ENCODE data around the gene PTPRT. TPM values are rescaled to one million over a fixed set of nuclear protein-coding genes. Genes with fewer than 3 reads are reported as not detected.

The PTPRT gene
- total and polyA plus RNA-seq, 2 of the 13 experiments (the other 11 are each of a cell fraction or from before 2014, with no cell fraction given), result under 0.01 to 0.09 TPM

DNA sequence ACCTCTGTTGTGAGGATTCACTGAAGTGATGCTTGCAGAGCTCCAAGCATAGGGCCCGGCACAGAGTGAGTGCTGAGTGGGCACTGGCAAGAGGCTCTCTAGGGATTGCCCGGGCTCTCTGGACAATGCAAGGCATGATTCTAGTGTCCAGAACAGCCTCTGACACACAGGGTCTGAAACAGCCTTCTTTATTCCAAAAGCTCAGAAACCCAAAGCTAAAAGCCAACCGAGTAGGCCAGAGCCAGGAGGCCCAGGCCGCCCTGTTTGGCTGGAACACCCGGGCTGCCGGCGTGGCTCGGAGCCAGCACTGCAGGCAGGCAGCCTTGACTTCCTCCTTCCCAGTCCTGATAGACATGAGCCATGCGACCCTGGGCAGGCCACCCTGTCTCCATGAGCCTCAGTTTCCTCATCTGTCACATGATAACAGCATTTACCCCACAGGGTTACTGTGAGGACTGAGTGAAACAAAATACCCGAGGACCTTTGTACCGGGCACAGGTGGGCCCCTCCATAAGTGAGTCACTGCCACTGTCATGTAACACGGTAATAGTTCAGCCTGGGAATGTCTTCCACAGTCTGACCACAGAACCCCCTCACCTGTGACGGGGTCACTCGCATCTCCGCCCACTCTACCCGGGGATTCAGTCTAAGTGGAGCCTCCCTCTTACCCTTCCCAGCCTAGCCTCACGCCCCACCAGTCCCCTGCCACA, 51.5 kb downstream of the PTPRT start (continued):
- TF ChIP-seq, protein P1, sequence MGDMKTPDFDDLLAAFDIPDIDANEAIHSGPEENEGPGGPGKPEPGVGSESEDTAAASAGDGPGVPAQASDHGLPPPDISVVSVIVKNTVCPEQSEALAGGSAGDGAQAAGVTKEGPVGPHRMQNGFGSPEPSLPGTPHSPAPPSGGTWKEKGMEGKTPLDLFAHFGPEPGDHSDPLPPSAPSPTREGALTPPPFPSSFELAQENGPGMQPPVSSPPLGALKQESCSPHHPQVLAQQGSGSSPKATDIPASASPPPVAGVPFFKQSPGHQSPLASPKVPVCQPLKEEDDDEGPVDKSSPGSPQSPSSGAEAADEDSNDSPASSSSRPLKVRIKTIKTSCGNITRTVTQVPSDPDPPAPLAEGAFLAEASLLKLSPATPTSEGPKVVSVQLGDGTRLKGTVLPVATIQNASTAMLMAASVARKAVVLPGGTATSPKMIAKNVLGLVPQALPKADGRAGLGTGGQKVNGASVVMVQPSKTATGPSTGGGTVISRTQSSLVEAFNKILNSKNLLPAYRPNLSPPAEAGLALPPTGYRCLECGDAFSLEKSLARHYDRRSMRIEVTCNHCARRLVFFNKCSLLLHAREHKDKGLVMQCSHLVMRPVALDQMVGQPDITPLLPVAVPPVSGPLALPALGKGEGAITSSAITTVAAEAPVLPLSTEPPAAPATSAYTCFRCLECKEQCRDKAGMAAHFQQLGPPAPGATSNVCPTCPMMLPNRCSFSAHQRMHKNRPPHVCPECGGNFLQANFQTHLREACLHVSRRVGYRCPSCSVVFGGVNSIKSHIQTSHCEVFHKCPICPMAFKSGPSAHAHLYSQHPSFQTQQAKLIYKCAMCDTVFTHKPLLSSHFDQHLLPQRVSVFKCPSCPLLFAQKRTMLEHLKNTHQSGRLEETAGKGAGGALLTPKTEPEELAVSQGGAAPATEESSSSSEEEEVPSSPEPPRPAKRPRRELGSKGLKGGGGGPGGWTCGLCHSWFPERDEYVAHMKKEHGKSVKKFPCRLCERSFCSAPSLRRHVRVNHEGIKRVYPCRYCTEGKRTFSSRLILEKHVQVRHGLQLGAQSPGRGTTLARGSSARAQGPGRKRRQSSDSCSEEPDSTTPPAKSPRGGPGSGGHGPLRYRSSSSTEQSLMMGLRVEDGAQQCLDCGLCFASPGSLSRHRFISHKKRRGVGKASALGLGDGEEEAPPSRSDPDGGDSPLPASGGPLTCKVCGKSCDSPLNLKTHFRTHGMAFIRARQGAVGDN (CRISPR knock-in tag; IDR thresholded peaks at IDR 0.05), result peak; percentile 19; the same call in 1 of the 2 replicates
- TF ChIP-seq IKZF4 (CRISPR knock-in tag; IDR thresholded peaks at IDR 0.05; ENCODE audit: borderline replicate concordance, low read depth, not compliant biosample characterization) (no peak), ZNF766 (CRISPR knock-in tag; IDR thresholded peaks at IDR 0.05; ENCODE audit: borderline replicate concordance) (no peak), ZNF484 (CRISPR knock-in tag; IDR thresholded peaks at IDR 0.05; ENCODE audit: borderline replicate concordance, low read depth) (no peak), HHEX (CRISPR knock-in tag; IDR thresholded peaks at IDR 0.05) (no peak), ZBTB21 (CRISPR knock-in tag; IDR thresholded peaks at IDR 0.05) (no peak), ELF1 (CRISPR knock-in tag; IDR thresholded peaks at IDR 0.05) (no peak), KDM3A (CRISPR knock-in tag; IDR thresholded peaks at IDR 0.05; ENCODE audit: low read depth) (no peak), ZBTB7A (CRISPR knock-in tag; IDR thresholded peaks at IDR 0.05) (no peak), ZMYM4 (CRISPR knock-in tag; IDR thresholded peaks at IDR 0.05) (no peak), ZNF879 (CRISPR knock-in tag; IDR thresholded peaks at IDR 0.05) (no peak), ZNF598 (CRISPR knock-in tag; IDR thresholded peaks at IDR 0.05; ENCODE audit: borderline replicate concordance) (no peak), JUNB (CRISPR knock-in tag; IDR thresholded peaks at IDR 0.05; ENCODE audit: borderline replicate concordance) (no peak), SALL2 (CRISPR knock-in tag; IDR thresholded peaks at IDR 0.05) (no peak), FOXJ3 (CRISPR knock-in tag; IDR thresholded peaks at IDR 0.05; ENCODE audit: borderline replicate concordance) (no peak)
- TF ChIP-seq, protein P2, sequence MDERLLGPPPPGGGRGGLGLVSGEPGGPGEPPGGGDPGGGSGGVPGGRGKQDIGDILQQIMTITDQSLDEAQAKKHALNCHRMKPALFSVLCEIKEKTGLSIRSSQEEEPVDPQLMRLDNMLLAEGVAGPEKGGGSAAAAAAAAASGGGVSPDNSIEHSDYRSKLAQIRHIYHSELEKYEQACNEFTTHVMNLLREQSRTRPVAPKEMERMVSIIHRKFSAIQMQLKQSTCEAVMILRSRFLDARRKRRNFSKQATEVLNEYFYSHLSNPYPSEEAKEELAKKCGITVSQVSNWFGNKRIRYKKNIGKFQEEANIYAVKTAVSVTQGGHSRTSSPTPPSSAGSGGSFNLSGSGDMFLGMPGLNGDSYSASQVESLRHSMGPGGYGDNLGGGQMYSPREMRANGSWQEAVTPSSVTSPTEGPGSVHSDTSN (CRISPR knock-in tag; IDR thresholded peaks at IDR 0.05), result no peak
- TF ChIP-seq, protein P3, sequence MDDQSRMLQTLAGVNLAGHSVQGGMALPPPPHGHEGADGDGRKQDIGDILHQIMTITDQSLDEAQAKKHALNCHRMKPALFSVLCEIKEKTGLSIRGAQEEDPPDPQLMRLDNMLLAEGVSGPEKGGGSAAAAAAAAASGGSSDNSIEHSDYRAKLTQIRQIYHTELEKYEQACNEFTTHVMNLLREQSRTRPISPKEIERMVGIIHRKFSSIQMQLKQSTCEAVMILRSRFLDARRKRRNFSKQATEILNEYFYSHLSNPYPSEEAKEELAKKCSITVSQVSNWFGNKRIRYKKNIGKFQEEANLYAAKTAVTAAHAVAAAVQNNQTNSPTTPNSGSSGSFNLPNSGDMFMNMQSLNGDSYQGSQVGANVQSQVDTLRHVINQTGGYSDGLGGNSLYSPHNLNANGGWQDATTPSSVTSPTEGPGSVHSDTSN (CRISPR knock-in tag; IDR thresholded peaks at IDR 0.05; ENCODE audit: borderline replicate concordance), result no peak
- TF ChIP-seq, protein P4, sequence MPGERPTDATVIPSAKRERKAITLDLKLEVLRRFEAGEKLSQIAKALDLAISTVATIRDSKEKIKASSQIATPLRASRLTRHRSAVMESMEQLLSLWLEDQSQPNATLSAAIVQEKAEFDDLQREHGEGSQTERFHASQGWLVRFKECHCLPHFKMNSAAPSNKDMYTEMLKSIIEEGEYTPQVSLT (CRISPR knock-in tag; IDR thresholded peaks at IDR 0.05; ENCODE audit: borderline replicate concordance, low read depth), result no peak
- TF ChIP-seq, protein P5, sequence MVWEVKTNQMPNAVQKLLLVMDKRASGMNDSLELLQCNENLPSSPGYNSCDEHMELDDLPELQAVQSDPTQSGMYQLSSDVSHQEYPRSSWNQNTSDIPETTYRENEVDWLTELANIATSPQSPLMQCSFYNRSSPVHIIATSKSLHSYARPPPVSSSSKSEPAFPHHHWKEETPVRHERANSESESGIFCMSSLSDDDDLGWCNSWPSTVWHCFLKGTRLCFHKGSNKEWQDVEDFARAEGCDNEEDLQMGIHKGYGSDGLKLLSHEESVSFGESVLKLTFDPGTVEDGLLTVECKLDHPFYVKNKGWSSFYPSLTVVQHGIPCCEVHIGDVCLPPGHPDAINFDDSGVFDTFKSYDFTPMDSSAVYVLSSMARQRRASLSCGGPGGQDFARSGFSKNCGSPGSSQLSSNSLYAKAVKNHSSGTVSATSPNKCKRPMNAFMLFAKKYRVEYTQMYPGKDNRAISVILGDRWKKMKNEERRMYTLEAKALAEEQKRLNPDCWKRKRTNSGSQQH (CRISPR knock-in tag; IDR thresholded peaks at IDR 0.05; ENCODE audit: low read depth), result no peak
- TF ChIP-seq, protein P6, sequence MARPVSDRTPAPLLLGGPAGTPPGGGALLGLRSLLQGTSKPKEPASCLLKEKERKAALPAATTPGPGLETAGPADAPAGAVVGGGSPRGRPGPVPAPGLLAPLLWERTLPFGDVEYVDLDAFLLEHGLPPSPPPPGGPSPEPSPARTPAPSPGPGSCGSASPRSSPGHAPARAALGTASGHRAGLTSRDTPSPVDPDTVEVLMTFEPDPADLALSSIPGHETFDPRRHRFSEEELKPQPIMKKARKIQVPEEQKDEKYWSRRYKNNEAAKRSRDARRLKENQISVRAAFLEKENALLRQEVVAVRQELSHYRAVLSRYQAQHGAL (CRISPR knock-in tag; IDR thresholded peaks at IDR 0.05; ENCODE audit: not compliant biosample characterization), result no peak
